ENCODE measurements around the gene GCG. TPM values are rescaled to one million over a fixed set of nuclear protein-coding genes. Genes with fewer than 3 reads are reported as not detected.

GCG gene
- not detected for total RNA-seq

DNA sequence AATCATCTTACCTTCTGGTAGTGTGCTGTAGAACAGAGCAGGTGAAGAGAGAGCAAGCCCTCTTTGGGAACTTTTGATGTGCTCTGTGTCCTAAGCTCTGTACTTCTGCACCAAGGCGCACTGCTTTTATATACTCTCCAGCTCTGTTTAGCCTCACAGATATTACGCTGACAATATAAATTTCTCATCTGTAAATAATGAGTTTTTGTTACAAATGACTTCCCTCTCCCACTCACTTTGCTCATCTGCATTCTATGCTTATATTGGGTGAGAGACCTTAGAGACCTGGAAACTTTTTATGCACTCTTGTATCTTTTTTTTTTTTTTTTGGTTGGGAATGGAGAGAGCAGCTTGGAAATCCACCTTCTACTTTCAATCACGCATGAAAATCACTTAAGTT, at the start of gene GCG:
GCG (minus strand) TSS at position 101 of the 400 bp plus-strand sequence. CDS start 3,069 bp downstream, outside the sequence.
- peaks cover 19% of the 10 kb centered on the region for H3K27me3 Mint-ChIP-seq

DNA sequence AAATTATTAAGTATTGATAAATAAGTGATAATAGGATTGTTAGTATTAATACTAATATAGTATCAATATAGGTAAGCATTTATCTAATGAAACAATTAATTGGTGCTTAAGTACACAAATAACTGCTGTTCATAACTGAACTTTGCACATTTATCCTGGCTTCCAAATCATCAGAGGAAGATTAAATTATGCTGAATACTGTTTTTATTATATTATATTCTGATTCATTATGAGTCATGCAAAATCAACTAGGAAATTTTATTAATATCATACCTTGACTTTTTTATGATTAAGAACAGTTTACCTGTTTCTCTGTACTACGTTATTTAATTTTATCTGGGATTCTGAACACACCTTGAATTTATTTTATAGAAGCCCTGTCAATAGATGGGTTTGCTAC, 48.6 kb upstream of the GCG start:
- Mint-ChIP-seq H3K4me1 (no peaks in the 10 kb centered on the region), H3K36me3 (ENCODE audit: low read depth) (no peaks in the 10 kb centered on the region), H3K27ac (no peak overlapping the region), H3K9me3 (no peaks in the 10 kb centered on the region), H3K4me3 (no peak overlapping the region), H3K27me3 (peaks cover 17% of the 10 kb centered on the region)
- ATAC-seq (replicated peaks): no peak

More for the DNA sequence above, at the start of gene GCG:
- Mint-ChIP-seq H3K36me3 (ENCODE audit: low read depth) (no peaks in the 10 kb centered on the region), H3K4me1 (no peaks in the 10 kb centered on the region), H3K9me3 (no peaks in the 10 kb centered on the region), H3K4me3 (no peak within 1 kb of the TSS), H3K27ac (no peak within 1 kb of the TSS)
- ATAC-seq (replicated peaks): no peak

DNA sequence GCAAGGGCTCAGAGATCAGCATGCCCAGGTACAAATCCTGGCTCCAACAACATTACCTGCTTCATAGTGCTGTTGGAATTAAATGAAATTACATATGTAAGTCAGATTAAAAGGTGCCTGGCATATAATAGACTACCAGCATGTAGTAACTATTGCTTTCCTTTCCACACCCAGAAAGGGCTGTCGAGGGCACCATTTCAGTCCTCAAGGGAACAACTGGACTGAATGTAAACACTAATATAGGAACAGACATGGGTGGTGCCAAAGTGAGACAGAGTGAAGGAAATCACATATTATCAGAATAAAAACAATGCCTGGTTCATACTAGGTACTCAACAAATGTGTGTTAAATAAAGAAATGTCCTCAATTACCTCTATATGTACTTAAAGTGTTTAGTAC, 47.9 kb upstream of the GCG start:
- Mint-ChIP-seq H3K36me3 (ENCODE audit: low read depth) (no peaks in the 10 kb centered on the region), H3K4me3 (no peak overlapping the region), H3K27me3 (peaks cover 20% of the 10 kb centered on the region), H3K9me3 (no peaks in the 10 kb centered on the region), H3K4me1 (no peaks in the 10 kb centered on the region), H3K27ac (no peak overlapping the region)
- ATAC-seq (replicated peaks): no peak

DNA sequence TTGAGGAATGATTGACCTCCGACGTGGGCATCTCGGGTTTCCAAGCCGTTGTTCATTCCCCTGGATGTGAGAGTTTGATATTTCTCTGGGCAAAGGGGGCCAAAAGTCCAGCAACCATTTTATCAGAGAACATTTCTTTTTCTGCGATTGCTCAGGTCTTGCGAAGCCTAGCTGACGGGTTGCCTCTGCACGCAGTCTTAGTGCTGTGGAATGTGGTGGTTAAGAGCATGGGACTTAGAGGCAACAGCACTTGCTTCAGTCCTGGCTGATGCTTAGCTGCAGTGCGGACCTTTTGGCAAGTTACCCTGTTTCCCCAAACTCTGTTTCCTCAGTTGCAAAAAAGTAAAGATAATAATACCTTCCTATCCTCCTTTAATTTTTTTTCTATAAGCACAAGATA, 46.2 kb upstream of the GCG start:
- Mint-ChIP-seq H3K36me3 (ENCODE audit: low read depth) (no peaks in the 10 kb centered on the region), H3K9me3 (no peaks in the 10 kb centered on the region), H3K4me1 (no peaks in the 10 kb centered on the region), H3K4me3 (no peak overlapping the region), H3K27ac (no peak overlapping the region), H3K27me3 (peaks cover 25% of the 10 kb centered on the region)
- ATAC-seq (replicated peaks): no peak

DNA sequence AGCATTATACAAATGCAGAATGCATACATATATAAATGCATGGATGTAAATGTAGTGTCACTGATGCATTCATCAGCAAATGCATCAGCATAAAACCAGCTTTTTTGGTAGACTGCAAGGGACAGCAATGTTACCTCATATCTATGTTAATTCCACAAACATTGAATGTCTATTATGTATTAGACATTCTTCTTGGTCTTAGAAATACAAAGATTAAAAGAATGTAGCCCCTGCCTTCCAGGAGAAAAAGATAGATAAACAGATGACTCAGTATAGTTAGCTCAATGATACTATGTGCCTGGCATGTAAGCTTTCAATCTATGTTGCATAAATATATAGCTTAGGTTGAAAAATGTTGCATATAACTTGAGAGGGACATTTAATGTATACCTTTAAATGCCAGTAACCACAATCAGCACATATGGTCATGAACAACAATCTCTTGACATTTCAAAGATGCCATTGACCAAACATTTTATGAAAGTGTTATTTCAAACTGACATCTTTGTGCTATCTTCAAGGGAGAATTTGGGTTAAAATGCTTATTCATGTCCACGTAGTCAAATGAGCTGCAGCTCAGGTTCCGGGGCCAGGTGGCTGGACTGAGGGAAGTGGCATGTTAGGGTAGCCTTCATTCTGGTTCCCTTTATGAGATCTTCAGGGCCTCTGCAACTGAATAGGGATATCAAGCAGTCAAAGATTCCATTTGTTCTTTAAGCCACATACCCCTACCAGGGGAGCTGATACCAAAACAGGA, 45.2 kb upstream of the GCG start:
- H3K27me3 Mint-ChIP-seq: peaks cover 32% of the 10 kb centered on the region
- H3K4me3 Mint-ChIP-seq: no peak overlapping the region
- no peaks in the 10 kb centered on the region for H3K9me3 Mint-ChIP-seq
- H3K36me3 Mint-ChIP-seq (ENCODE audit: low read depth): no peaks in the 10 kb centered on the region
- H3K4me1 Mint-ChIP-seq: peaks cover 4% of the 10 kb centered on the region
- ATAC-seq (replicated peaks): peak; percentile 24
- H3K27ac Mint-ChIP-seq: no peak overlapping the region

DNA sequence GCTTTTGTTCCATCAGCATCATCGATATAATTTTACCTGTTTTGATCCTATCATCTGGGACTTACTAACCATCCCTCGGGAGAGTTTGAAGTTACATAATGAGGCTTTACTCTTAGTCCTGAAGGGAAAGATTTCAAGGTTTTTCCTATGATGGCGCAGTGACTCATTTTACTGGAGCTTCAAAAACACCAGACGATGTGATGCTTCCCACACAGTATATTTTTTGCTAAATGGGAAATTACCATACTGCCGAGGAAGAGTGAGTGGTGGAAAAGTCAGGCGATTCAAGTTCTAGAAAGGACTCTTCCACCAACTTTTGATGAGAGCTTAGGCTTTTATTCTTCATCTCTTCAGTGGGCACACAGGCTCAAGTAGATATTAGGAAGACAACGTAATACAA, 44.6 kb upstream of the GCG start:
- Mint-ChIP-seq H3K27ac (no peak overlapping the region), H3K27me3 (peaks cover 35% of the 10 kb centered on the region), H3K4me3 (no peak overlapping the region), H3K9me3 (no peaks in the 10 kb centered on the region), H3K4me1 (peaks cover 4% of the 10 kb centered on the region), H3K36me3 (ENCODE audit: low read depth) (no peaks in the 10 kb centered on the region)
- peak; percentile 62 for ATAC-seq (replicated peaks)

DNA sequence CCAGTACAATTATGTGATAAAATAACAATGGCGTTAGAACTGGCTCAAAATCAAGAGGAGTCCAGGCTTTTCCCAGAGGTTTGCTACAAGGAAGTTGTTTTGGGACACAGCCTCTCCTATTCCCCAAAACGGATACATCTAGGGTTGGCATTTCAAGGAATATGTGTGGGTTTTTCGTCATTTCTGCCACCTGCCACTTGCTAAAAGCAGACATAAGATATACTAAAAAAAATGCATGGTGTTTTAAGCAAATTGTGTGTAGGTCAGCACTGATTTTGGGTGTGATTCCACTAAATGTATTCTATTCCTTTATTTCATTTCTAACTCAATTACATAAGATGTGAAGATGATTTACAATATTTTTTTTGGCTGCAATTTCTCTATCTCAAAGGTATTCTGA, 36.4 kb upstream of the GCG start:
- H3K27ac Mint-ChIP-seq: no peak overlapping the region
- no peaks in the 10 kb centered on the region for H3K36me3 Mint-ChIP-seq (ENCODE audit: low read depth)
- H3K4me3 Mint-ChIP-seq: no peak overlapping the region

DNA sequence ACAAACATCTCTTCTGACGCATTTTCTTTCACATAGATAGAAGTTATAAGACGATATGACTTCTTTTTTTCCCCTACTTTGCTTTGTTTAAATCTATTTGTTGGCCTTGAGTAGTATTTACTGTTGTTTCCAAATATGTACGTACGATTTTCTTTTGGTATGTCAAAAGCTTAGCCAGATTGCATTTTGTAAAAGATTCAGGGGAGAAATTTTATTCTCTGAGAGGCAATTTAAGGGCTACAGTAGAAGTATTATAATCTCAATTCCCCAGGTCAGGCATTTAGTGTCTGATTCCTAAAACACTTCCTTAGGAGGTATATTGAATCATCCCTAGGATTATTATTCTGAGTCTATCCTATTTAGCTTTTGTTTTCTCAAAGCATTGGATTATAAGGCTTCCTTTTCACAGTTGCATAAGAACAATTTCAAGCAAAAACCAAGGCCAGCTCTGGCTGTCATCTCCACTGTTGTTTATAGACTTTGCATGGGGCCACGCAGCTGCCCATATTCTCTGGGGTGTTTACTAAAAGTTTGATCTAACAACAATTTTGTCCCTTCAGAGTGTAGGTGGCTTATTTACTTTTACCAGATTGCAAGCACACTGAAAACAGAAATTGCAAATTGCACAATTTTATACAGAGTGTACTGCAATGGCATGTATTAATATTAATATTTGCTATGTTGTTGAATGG, 33.6 kb upstream of the GCG start:
- no peaks in the 10 kb centered on the region for H3K9me3 Mint-ChIP-seq
- H3K4me1 Mint-ChIP-seq: no peaks in the 10 kb centered on the region
- peaks cover 9% of the 10 kb centered on the region for H3K27me3 Mint-ChIP-seq
- ATAC-seq (replicated peaks): no peak
- no peak overlapping the region for H3K27ac Mint-ChIP-seq
- no peak overlapping the region for H3K4me3 Mint-ChIP-seq
- H3K36me3 Mint-ChIP-seq (ENCODE audit: low read depth): no peaks in the 10 kb centered on the region

More for the DNA sequence above, 36.4 kb upstream of the GCG start:
- Mint-ChIP-seq H3K4me1 (peaks cover 4% of the 10 kb centered on the region), H3K27me3 (peaks cover 28% of the 10 kb centered on the region), H3K9me3 (no peaks in the 10 kb centered on the region)
- no peak for ATAC-seq (replicated peaks)

DNA sequence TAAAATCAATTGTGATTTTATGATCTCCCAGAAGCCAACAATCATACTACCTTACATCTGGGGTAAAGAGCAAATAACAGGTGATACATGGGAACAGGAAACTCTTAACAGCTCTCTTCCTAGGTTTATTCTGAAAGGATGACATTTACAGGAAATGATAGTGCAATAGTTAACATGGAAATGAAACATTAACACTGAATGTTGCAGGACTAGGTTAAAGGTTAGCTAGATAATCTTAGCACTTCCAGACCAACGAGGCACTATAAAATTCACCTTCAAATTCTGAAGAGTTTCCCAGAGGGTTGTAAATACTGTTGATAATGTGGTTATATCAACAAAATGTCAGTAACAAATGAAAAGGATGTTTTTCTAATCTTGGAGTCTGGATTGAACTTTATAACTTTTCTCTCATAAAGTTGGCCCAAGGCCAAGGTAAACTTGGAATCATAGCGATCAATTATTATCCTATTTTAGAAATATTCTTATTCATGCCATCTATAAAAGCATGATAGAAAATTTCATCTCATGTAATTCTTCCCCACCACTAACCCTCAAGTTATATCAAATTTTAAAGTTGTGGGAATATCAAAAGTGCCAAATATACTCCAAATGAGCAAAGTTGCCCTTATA, 32.9 kb upstream of the GCG start:
- Mint-ChIP-seq H3K9me3 (no peaks in the 10 kb centered on the region), H3K27ac (no peak overlapping the region), H3K4me1 (no peaks in the 10 kb centered on the region), H3K4me3 (no peak overlapping the region), H3K36me3 (ENCODE audit: low read depth) (no peaks in the 10 kb centered on the region), H3K27me3 (peaks cover 5% of the 10 kb centered on the region)
- ATAC-seq (replicated peaks): no peak

DNA sequence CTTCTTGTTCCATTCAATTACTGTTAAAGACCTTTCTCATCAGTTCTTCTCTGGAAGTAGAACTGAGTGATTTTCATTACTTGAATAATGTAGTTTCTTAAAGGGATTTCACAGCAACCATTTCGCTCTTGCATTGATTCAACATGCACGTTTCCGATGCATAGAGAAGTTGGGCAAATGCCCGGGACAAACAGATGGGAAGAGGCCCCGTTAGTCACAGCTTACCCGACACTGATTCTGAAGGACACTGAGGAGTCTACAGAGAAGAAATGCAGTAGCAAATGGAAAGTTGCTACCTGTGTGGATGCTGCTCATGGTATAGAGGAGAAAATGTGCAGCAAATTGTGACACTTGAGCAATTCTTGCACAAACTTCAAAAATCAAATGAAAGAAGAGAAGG, 32.3 kb upstream of the GCG start:
- Mint-ChIP-seq H3K4me1 (no peaks in the 10 kb centered on the region), H3K9me3 (no peaks in the 10 kb centered on the region), H3K36me3 (ENCODE audit: low read depth) (no peaks in the 10 kb centered on the region), H3K4me3 (no peak overlapping the region), H3K27ac (no peak overlapping the region), H3K27me3 (peaks cover 6% of the 10 kb centered on the region)
- ATAC-seq (replicated peaks): no peak

DNA sequence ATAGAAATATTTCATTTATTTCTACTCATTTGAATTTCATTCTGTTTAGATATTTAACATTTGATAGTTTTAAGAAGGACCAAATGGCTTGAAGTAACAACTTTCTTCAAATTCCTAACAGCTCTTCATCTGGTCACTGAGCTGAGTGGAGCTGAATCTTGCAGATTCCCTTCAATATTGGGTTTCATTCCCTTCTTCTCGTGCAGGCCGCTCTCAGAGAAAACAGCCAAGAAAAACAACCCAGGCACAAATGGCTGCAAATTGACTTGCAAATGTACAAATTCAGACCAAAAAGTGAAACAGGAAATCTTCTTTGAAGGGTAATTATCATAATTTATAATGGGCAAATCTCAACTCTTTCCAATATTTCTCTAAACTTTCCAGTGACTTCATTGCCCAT, 30.3 kb upstream of the GCG start:
- ATAC-seq (replicated peaks): no peak
- no peaks in the 10 kb centered on the region for H3K4me1 Mint-ChIP-seq
- no peaks in the 10 kb centered on the region for H3K9me3 Mint-ChIP-seq
- peaks cover 10% of the 10 kb centered on the region for H3K27me3 Mint-ChIP-seq
- no peak overlapping the region for H3K4me3 Mint-ChIP-seq
- no peaks in the 10 kb centered on the region for H3K36me3 Mint-ChIP-seq (ENCODE audit: low read depth)
- no peak overlapping the region for H3K27ac Mint-ChIP-seq

DNA sequence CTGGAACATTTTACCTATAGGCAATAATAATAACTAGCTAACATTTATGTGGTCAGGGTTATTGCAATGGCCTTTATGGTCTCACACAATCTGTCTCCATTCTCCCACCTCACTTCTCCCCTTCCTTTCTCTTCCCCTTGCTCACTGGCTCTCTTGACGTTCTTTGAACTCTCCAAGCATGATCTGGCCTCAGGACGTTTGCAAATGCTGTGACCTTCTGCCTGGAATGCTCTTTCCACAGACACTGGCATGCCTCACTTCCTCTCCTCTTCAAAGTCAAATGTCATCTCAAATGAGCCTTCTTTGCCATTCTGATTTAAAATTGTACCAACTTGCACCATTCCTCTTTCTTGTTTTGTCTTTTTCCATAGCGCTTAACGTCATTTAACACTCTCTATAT, 25.3 kb upstream of the GCG start:
- no peak for ATAC-seq (replicated peaks)

DNA sequence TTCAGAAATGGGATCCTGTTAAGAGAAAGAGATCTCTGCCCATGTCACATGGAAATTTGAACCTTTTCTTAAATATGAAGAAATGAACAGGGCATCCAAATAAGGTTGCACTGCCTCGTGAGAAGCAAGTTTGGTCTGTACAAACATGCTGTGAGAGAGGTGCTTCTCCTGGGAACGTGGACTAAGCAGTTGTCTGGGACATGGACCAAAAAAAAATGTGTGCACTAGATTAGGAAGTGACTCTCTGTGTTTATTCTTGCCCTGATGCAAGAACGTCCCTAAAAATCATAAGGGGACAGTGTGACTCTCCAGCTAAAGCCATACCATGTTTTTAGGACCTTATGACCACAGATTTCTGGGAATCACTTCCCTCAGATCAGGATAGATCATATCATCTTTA, 23.7 kb upstream of the GCG start:
- H3K4me3 Mint-ChIP-seq: no peak overlapping the region
- no peaks in the 10 kb centered on the region for H3K9me3 Mint-ChIP-seq
- peaks cover 15% of the 10 kb centered on the region for H3K27me3 Mint-ChIP-seq
- ATAC-seq (replicated peaks): no peak
- no peaks in the 10 kb centered on the region for H3K36me3 Mint-ChIP-seq (ENCODE audit: low read depth)
- no peak overlapping the region for H3K27ac Mint-ChIP-seq
- H3K4me1 Mint-ChIP-seq: no peaks in the 10 kb centered on the region

More for the DNA sequence above, 25.3 kb upstream of the GCG start:
- Mint-ChIP-seq H3K36me3 (ENCODE audit: low read depth) (no peaks in the 10 kb centered on the region), H3K4me3 (no peak overlapping the region), H3K27me3 (peaks cover 16% of the 10 kb centered on the region), H3K9me3 (no peaks in the 10 kb centered on the region), H3K4me1 (no peaks in the 10 kb centered on the region), H3K27ac (no peak overlapping the region)

DNA sequence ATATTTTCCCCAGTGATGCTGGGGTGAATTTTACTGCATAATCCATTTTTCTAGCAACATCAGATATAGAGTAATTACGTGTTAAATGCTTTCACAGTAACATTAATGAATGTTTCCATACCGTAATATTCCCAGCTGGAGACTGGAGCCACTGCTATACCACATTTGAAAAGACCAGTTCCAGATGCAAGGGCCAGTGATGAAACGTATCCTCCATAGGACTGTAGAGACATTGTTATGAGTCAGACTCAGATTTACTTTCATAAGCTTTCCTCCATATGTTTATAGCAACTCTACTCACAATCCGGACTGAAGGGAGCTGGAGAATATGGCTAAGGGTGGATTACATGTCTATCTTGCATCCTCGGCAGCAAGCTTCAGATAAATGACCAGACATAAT, 22.7 kb upstream of the GCG start:
- H3K4me1 Mint-ChIP-seq: no peaks in the 10 kb centered on the region
- no peaks in the 10 kb centered on the region for H3K9me3 Mint-ChIP-seq
- no peak for ATAC-seq (replicated peaks)
- H3K36me3 Mint-ChIP-seq (ENCODE audit: low read depth): no peaks in the 10 kb centered on the region
- H3K27ac Mint-ChIP-seq: no peak overlapping the region
- no peak overlapping the region for H3K4me3 Mint-ChIP-seq
- H3K27me3 Mint-ChIP-seq: peaks cover 11% of the 10 kb centered on the region

DNA sequence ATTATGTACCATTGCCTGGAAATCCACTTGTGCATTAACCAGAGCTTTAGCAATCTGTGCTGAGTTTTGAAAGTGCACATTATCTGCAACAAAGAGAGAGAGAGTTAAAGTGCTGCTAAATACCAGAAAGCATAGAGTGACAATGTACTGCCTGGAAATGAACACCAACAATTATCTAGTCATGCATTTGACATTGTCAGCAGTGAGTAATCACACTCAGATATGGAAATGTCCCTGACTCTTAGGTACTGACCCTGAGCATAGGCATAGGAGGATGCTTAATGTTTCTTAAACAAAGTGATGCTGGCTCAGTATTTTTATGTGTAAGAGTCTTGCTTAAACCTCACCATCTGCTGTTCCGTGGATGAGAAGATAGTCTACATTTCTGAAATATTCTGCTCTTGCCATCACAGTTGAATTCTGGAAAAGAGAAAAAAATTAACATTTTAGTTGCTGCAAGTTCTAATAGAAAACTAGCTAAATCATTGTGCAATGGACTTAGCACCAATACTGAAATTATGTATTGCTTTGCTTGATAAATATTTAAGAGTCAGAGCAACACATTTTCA, 20.8 kb upstream of the GCG start:
- ATAC-seq (replicated peaks): peak; percentile 95
- no peak overlapping the region for H3K27ac Mint-ChIP-seq
- H3K4me1 Mint-ChIP-seq: no peaks in the 10 kb centered on the region
- H3K27me3 Mint-ChIP-seq: peaks cover 8% of the 10 kb centered on the region
- H3K4me3 Mint-ChIP-seq: no peak overlapping the region
- no peaks in the 10 kb centered on the region for H3K36me3 Mint-ChIP-seq (ENCODE audit: low read depth)
- H3K9me3 Mint-ChIP-seq: no peaks in the 10 kb centered on the region
